OCI-LY1 (cell line): ENCODE results near the gene AP2A1.

Experiments
- H2AFZ ChIP-seq: fragments of 200-600 bp; sonication (generic), shearing (Covaris generic); 2 replicates; pipeline ENCODE4 v1.6.0; 2014; ENCODE audit warnings: antibody characterized with exemption, mild to moderate bottlenecking, low read length
- H3F3A ChIP-seq: fragments of 200-600 bp; sonication (generic), shearing (Covaris generic); 2 replicates; pipeline ENCODE4 v1.6.0; 2014; ENCODE audit warnings: mild to moderate bottlenecking, antibody characterized with exemption, low read length, moderate library complexity; ENCODE audit not compliant: insufficient read depth
- H3K27ac ChIP-seq: fragments of 200-600 bp; sonication (generic); 2 replicates; pipeline ENCODE4 v1.5.1; 2014; ENCODE audit warnings: low read length, mixed run types, mild to moderate bottlenecking, low read depth; ENCODE audit not compliant: poor library complexity, severe bottlenecking
- H3K27me3 ChIP-seq: fragments of 200-600 bp; sonication (generic); 2 replicates; pipeline ENCODE4 v1.6.0; 2014; ENCODE audit warnings: antibody characterized with exemption, mild to moderate bottlenecking, low read length, moderate library complexity; ENCODE audit not compliant: insufficient read depth
- H3K36me3 ChIP-seq: fragments of 200-600 bp; sonication (generic); 2 replicates; pipeline ENCODE4 v1.6.1; 2014; ENCODE audit warnings: mild to moderate bottlenecking, antibody characterized with exemption, low read length, moderate library complexity, mixed read lengths; ENCODE audit not compliant: insufficient read depth
- H3K4me1 ChIP-seq: fragments of 200-600 bp; sonication (generic); 2 replicates; pipeline ENCODE4 v1.5.1; 2014; ENCODE audit warnings: mild to moderate bottlenecking, low read length, moderate library complexity; ENCODE audit not compliant: insufficient read depth, severe bottlenecking
- H3K4me2 ChIP-seq: fragments of 200-600 bp; sonication (generic), shearing (Covaris generic); 2 replicates; pipeline ENCODE4 v1.6.1; 2014; ENCODE audit warnings: low read length
- H3K4me3 ChIP-seq: fragments of 200-600 bp; sonication (generic); 2 replicates; pipeline ENCODE4 v1.5.1; 2014; ENCODE audit warnings: low read length, low read depth, mild to moderate bottlenecking, mixed read lengths; ENCODE audit not compliant: poor library complexity, severe bottlenecking
- H3K79me2 ChIP-seq: fragments of 200-600 bp; shearing (Covaris generic); 2 replicates; pipeline ENCODE4 v1.6.1; 2016; ENCODE audit warnings: mixed run types, low read length, mixed read lengths; ENCODE audit not compliant: insufficient read depth
- H3K9ac ChIP-seq: fragments of 200-600 bp; sonication (generic), shearing (Covaris generic); 2 replicates; pipeline ENCODE4 v1.6.1; 2014; ENCODE audit warnings: mild to moderate bottlenecking, low read length, mixed read lengths
- H3K9me2 ChIP-seq: fragments of 200-600 bp; sonication (generic), shearing (Covaris generic); 2 replicates; pipeline ENCODE4 v1.6.1; 2014; ENCODE audit warnings: low read depth, mild to moderate bottlenecking, low read length, mixed read lengths
- H3K9me3 ChIP-seq: fragments of 200-600 bp; shearing (Covaris generic); 2 replicates; pipeline ENCODE4 v1.6.1; 2014; ENCODE audit warnings: low read length, mixed read lengths
- H4K20me1 ChIP-seq: fragments of 200-600 bp; sonication (generic), shearing (Covaris generic); 2 replicates; pipeline ENCODE4 v1.6.0; 2016; ENCODE audit warnings: mild to moderate bottlenecking, low read length; ENCODE audit not compliant: insufficient read depth
- CTCF ChIP-seq: fragments of 200-600 bp; sonication (generic), shearing (Covaris generic); IDR thresholded peaks from 2 replicates; pipeline ENCODE4 v1.5.1; 2017; ENCODE audit warnings: mild to moderate bottlenecking, antibody characterized with exemption, low read length, moderate library complexity, mixed read lengths
- EZH2 ChIP-seq: fragments of 200-600 bp; sonication (generic), shearing (Covaris generic); IDR thresholded peaks from 2 replicates; pipeline ENCODE4 v1.8.0; 2017; ENCODE audit warnings: borderline replicate concordance, mixed run types, mild to moderate bottlenecking, antibody characterized with exemption, low read length, moderate library complexity, mixed read lengths

The AP2A1 gene

GRCh38 chr19:49790866-49791265 lies 24.1 kb downstream of the AP2A1 start:
- Histone ChIP-seq H4K20me1 (no peaks in the 10 kb centered on the region), H3K36me3 (peaks cover 72% of the 10 kb centered on the region)

GRCh38 chr19:49791776-49792445 lies 25.1 kb downstream of the AP2A1 start:
- H3K9me2 ChIP-seq: no peaks in the 10 kb centered on the region
- H3K36me3 ChIP-seq: peaks cover 78% of the 10 kb centered on the region
- TF ChIP-seq CTCF: no peak
- no peak for TF ChIP-seq EZH2

More at GRCh38 chr19:49790866-49791265, 24.1 kb downstream of the AP2A1 start:
- Histone ChIP-seq H3F3A (no peaks in the 10 kb centered on the region), H3K79me2 (no peaks in the 10 kb centered on the region), H3K27ac (no peak overlapping the region), H3K9me3 (no peaks in the 10 kb centered on the region), H2AFZ (no peak overlapping the region), H3K4me3 (no peak overlapping the region), H3K4me1 (no peaks in the 10 kb centered on the region), H3K27me3 (no peaks in the 10 kb centered on the region), H3K4me2 (no peak overlapping the region), H3K9me2 (no peaks in the 10 kb centered on the region), H3K9ac (no peak overlapping the region)
- TF ChIP-seq CTCF (no peak), EZH2 (no peak)

GRCh38 chr19:49792829-49793560 lies 26.2 kb downstream of the AP2A1 start:
- H3K79me2 ChIP-seq: no peaks in the 10 kb centered on the region
- no peaks in the 10 kb centered on the region for H3K9me3 ChIP-seq
- no peak overlapping the region for H3K9ac ChIP-seq
- H3K36me3 ChIP-seq: peaks cover 80% of the 10 kb centered on the region
- H3K4me3 ChIP-seq: no peak overlapping the region
- TF ChIP-seq CTCF: no peak
- TF ChIP-seq EZH2: no peak
- H3K4me2 ChIP-seq: no peak overlapping the region
- no peaks in the 10 kb centered on the region for H3K4me1 ChIP-seq
- no peaks in the 10 kb centered on the region for H3K27me3 ChIP-seq
- no peak overlapping the region for H3K27ac ChIP-seq
- no peaks in the 10 kb centered on the region for H3K9me2 ChIP-seq
- no peaks in the 10 kb centered on the region for H3F3A ChIP-seq
- H2AFZ ChIP-seq: no peak overlapping the region
- no peaks in the 10 kb centered on the region for H4K20me1 ChIP-seq

More at GRCh38 chr19:49791776-49792445, 25.1 kb downstream of the AP2A1 start:
- H2AFZ ChIP-seq: no peak overlapping the region
- no peak overlapping the region for H3K4me2 ChIP-seq
- no peaks in the 10 kb centered on the region for H4K20me1 ChIP-seq
- no peaks in the 10 kb centered on the region for H3K79me2 ChIP-seq
- no peaks in the 10 kb centered on the region for H3K27me3 ChIP-seq
- no peak overlapping the region for H3K27ac ChIP-seq
- H3K9ac ChIP-seq: no peak overlapping the region
- H3K9me3 ChIP-seq: no peaks in the 10 kb centered on the region
- no peaks in the 10 kb centered on the region for H3K4me1 ChIP-seq
- H3K4me3 ChIP-seq: no peak overlapping the region
- H3F3A ChIP-seq: no peaks in the 10 kb centered on the region
